ENCODE data around the gene ZNF283. TPM values are rescaled to one million over a fixed set of nuclear protein-coding genes. Genes with fewer than 3 reads are reported as not detected.
"Not testable (repeated sequence)": the region's sequence is repeated elsewhere in the genome, so short reads cannot be mapped to it uniquely, and the experiment has no call there.

The ZNF283 gene
- total RNA-seq, 1 donor: 12.5 TPM

GRCh38 chr19:43820098-43820883 is 6.8 kb upstream of the ZNF283 start:
- DNase-seq (ENCODE audit: low read depth): peak; percentile 39
- H3K4me3 ChIP-seq (ENCODE audit: low read depth, low read length): peak overlapping the region; percentile 59
- no peak for TF ChIP-seq CTCF (IDR thresholded peaks at IDR 0.05; ENCODE audit: insufficient read depth, low read length)

GRCh38 chr19:43820884-43821215 is 6.3 kb upstream of the ZNF283 start:
- no peak for DNase-seq (ENCODE audit: low read depth)
- H3K4me3 ChIP-seq (ENCODE audit: low read depth, low read length): peak overlapping the region; percentile 59
- no peak for TF ChIP-seq CTCF (IDR thresholded peaks at IDR 0.05; ENCODE audit: insufficient read depth, low read length)

- H3K4me3 ChIP-seq (ENCODE audit: low read depth, low read length); DNase-seq (ENCODE audit: low read depth): not testable (repeated sequence)
Observed at GRCh38 chr19:43823856-43824255, 3.3 kb upstream of the ZNF283 start.

- H3K4me3 ChIP-seq (ENCODE audit: low read depth, low read length); DNase-seq (ENCODE audit: low read depth): not testable (repeated sequence)
Observed at GRCh38 chr19:43824572-43824971, 2.5 kb upstream of the ZNF283 start.

GRCh38 chr19:43839139-43839538 is 12.0 kb downstream of the ZNF283 start:
- no peak overlapping the region for H3K4me3 ChIP-seq (ENCODE audit: low read depth, low read length)
- no peak for DNase-seq (ENCODE audit: low read depth)
- no peak for TF ChIP-seq CTCF (IDR thresholded peaks at IDR 0.05; ENCODE audit: insufficient read depth, low read length)

GRCh38 chr19:43842007-43842406 is 14.9 kb downstream of the ZNF283 start:
- TF ChIP-seq CTCF (IDR thresholded peaks at IDR 0.05; ENCODE audit: insufficient read depth, low read length): no peak
- no peak overlapping the region for H3K4me3 ChIP-seq (ENCODE audit: low read depth, low read length)
- no peak for DNase-seq (ENCODE audit: low read depth)

GRCh38 chr19:43847246-43847645 is 20.1 kb downstream of the ZNF283 start:
- H3K4me3 ChIP-seq (ENCODE audit: low read depth, low read length): no peak overlapping the region
- DNase-seq (ENCODE audit: low read depth): no peak
- TF ChIP-seq CTCF (IDR thresholded peaks at IDR 0.05; ENCODE audit: insufficient read depth, low read length): no peak

GRCh38 chr19:43847884-43848283 is 20.8 kb downstream of the ZNF283 start:
- no peak for TF ChIP-seq CTCF (IDR thresholded peaks at IDR 0.05; ENCODE audit: insufficient read depth, low read length)
- H3K4me3 ChIP-seq (ENCODE audit: low read depth, low read length): no peak overlapping the region
- no peak for DNase-seq (ENCODE audit: low read depth)

Data from fibroblast of the aortic adventitia (primary cell).